ENCODE measurements around the gene AADACL4.
"Not testable (repeated sequence)": the region's sequence is repeated elsewhere in the genome, so short reads cannot be mapped to it uniquely, and the experiment has no call there.

Gene AADACL4

DNA sequence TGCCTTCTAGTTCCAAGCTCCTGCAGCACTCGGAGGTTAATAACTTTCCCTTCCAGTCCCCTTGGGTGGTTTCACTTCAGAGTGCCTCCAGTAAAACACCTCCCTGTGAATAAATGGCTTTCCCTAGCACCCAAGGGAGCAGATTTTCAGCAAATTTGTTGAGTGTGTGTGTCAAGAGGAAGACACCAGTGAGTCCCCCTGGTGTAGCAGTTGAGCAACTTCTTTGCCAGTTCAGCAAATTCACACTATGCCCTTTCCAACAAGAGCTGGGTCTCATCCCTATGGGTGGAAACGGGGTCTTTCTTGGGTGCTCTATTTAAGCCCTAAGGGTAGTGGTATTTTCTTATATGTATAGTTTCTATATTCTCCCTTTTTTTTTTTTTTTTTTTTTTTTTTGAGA, 806 bp upstream of the AADACL4 start:
- no peaks in the 10 kb centered on the region for H3K36me3 ChIP-seq (ENCODE audit: control insufficient read depth in 4 of 4, insufficient read depth in 4 of 4, low read length in 3 of 4)
- no peak overlapping the region for H3K4me3 ChIP-seq (ENCODE audit: control insufficient read depth in 1 of 7, extremely low read depth in 1 of 7, insufficient read depth in 4 of 7, low read depth in 2 of 7, low read length in 6 of 7)
- H3K27ac ChIP-seq (ENCODE audit: insufficient read depth in 1 of 2, low read depth in 1 of 2, low read length in 2 of 2, poor library complexity in 1 of 2, severe bottlenecking in 2 of 2) = no peak overlapping the region
- DNase-seq = no peak
- H3K27me3 ChIP-seq (replicated peaks in 2 of 5; ENCODE audit: control insufficient read depth in 4 of 5, insufficient read depth in 5 of 5, low read length in 4 of 5) = peaks cover 0 to 2% (median 0%) of the 10 kb centered on the region in 5 experiments
- POLR2A ChIA-PET = no interaction called here
- CTCF ChIA-PET = no interaction called here
- peaks cover 0 to 32% (median 15%) of the 10 kb centered on the region in 5 experiments for H3K9me3 ChIP-seq (ENCODE audit: control extremely low read depth in 1 of 5, control insufficient read depth in 4 of 5, insufficient read depth in 2 of 5, low read depth in 1 of 5, low read length in 4 of 5)
- WGBS (ENCODE audit: insufficient coverage) = 100% methylated on average over 1 of the region's 2 CpGs
- no peaks in the 10 kb centered on the region for H3K4me1 ChIP-seq (ENCODE audit: control extremely low read depth in 1 of 4, control insufficient read depth in 4 of 4, insufficient read depth in 4 of 4, low read length in 3 of 4)

DNA sequence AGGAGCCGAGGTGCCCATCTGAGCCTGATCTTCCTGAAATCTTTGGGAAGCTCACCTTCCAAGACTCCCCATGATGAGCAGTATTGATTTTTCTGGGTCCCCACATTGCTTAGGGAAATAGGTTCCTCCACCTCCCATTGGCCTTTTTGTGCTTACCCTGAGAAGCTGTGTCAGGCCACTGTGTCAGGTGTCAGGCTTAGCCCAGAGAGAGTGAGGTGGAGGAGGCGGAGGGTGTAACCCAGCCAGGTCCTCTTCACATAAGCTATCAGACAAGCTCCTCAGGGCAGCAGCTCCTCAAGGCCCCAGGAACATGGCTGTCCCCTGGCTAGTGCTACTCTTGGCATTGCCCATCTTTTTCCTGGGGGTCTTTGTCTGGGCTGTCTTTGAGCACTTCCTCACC, 352 bp downstream of the AADACL4 start:
- 73% methylated on average over 1 of the region's 2 CpGs for WGBS (ENCODE audit: insufficient coverage)
- Histone ChIP-seq H3K9me3 (ENCODE audit: control extremely low read depth in 1 of 5, control insufficient read depth in 4 of 5, insufficient read depth in 2 of 5, low read depth in 1 of 5, low read length in 4 of 5) (peaks cover 0 to 25% (median 12%) of the 10 kb centered on the region in 5 experiments), H3K27me3 (replicated peaks in 2 of 5; ENCODE audit: control insufficient read depth in 4 of 5, insufficient read depth in 5 of 5, low read length in 4 of 5) (peaks cover 0 to 4% (median 0%) of the 10 kb centered on the region in 5 experiments), H3K36me3 (ENCODE audit: control insufficient read depth in 4 of 4, insufficient read depth in 4 of 4, low read length in 3 of 4) (no peaks in the 10 kb centered on the region), H3K4me3 (ENCODE audit: control insufficient read depth in 1 of 7, extremely low read depth in 1 of 7, insufficient read depth in 4 of 7, low read depth in 2 of 7, low read length in 6 of 7) (no peak overlapping the region), H3K4me1 (ENCODE audit: control extremely low read depth in 1 of 4, control insufficient read depth in 4 of 4, insufficient read depth in 4 of 4, low read length in 3 of 4) (no peaks in the 10 kb centered on the region), H3K27ac (ENCODE audit: insufficient read depth in 1 of 2, low read depth in 1 of 2, low read length in 2 of 2, poor library complexity in 1 of 2, severe bottlenecking in 2 of 2) (no peak overlapping the region)
- ChIA-PET POLR2A (no interaction called here), CTCF (interaction anchor here (1.0 kb wide), 1 partner anchor 140 kb away, joined by 3 read pairs; no protein-coding TSS in a partner anchor)
- DNase-seq = no peak

DNA sequence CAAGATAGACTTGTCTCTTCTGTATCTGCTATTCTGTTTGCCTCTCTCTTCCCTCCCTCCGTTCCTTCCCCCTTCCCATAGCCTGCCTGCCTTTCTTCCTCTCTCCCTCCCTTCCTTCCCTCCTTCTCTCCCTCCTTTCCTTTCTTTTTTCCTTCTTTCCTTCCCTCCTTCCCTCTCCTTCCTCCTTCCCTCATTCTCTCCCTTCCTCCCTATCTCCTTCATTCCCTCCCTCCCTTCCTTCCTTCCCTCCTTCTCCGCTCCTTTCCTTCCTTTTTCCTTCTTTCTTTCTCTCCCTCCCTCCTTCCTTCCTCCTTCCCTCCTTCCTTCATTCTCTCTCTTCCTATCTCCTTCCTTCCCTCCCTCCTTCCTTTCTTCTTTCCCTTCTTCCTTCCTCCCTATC, 944 bp downstream of the AADACL4 start:
- H3K27me3 ChIP-seq (replicated peaks in 2 of 5; ENCODE audit: control insufficient read depth in 4 of 5, insufficient read depth in 5 of 5, low read length in 4 of 5) = peaks cover 0 to 4% (median 0%) of the 10 kb centered on the region in 5 experiments
- no peaks in the 10 kb centered on the region for H3K4me1 ChIP-seq (ENCODE audit: control extremely low read depth in 1 of 4, control insufficient read depth in 4 of 4, insufficient read depth in 4 of 4, low read length in 3 of 4)
- no peak for DNase-seq
- no peaks in the 10 kb centered on the region for H3K36me3 ChIP-seq (ENCODE audit: control insufficient read depth in 4 of 4, insufficient read depth in 4 of 4, low read length in 3 of 4)
- ChIA-PET CTCF (no interaction called here), POLR2A (no interaction called here)
- H3K9me3 ChIP-seq (ENCODE audit: control extremely low read depth in 1 of 5, control insufficient read depth in 4 of 5, insufficient read depth in 2 of 5, low read depth in 1 of 5, low read length in 4 of 5) = peaks cover 0 to 19% (median 8%) of the 10 kb centered on the region in 5 experiments
- H3K4me3 ChIP-seq (ENCODE audit: control insufficient read depth in 1 of 7, extremely low read depth in 1 of 7, insufficient read depth in 4 of 7, low read depth in 2 of 7, low read length in 6 of 7) = no peak overlapping the region
- WGBS (ENCODE audit: insufficient coverage) = 87% methylated on average over 2 of the region's 2 CpGs
- H3K27ac ChIP-seq (ENCODE audit: insufficient read depth in 1 of 2, low read depth in 1 of 2, low read length in 2 of 2, poor library complexity in 1 of 2, severe bottlenecking in 2 of 2) = no peak overlapping the region

DNA sequence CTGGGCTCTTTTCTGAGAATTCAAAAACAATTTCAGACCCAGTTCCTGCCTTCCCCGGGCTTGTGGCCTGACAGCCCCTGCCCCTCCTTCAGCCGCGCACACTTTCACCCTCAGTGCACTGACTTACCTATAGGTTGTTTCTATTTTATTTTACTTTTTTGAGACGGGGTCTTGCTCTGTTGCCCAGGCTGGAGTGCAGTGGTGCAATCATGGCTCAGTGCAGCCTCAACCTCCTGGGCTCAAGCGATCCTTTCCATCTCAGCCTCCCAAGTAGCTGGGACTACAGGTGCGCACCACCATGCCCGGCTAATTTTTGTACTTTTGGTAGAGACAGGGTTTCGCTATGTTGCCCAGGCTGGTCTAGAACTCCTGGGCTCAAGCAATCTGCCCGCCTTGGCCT, 1.5 kb downstream of the AADACL4 start:
- DNase-seq; POLR2A ChIA-PET; H3K27me3 ChIP-seq (replicated peaks in 2 of 5; ENCODE audit: control insufficient read depth in 4 of 5, insufficient read depth in 5 of 5, low read length in 4 of 5); H3K4me1 ChIP-seq (ENCODE audit: control extremely low read depth in 1 of 4, control insufficient read depth in 4 of 4, insufficient read depth in 4 of 4, low read length in 3 of 4); H3K36me3 ChIP-seq (ENCODE audit: control insufficient read depth in 4 of 4, insufficient read depth in 4 of 4, low read length in 3 of 4); H3K27ac ChIP-seq (ENCODE audit: insufficient read depth in 1 of 2, low read depth in 1 of 2, low read length in 2 of 2, poor library complexity in 1 of 2, severe bottlenecking in 2 of 2); H3K4me3 ChIP-seq (ENCODE audit: control insufficient read depth in 1 of 7, extremely low read depth in 1 of 7, insufficient read depth in 4 of 7, low read depth in 2 of 7, low read length in 6 of 7): not testable (repeated sequence)
- CTCF ChIA-PET = interaction anchor here (1.1 kb wide), 1 partner anchor 13 kb away, joined by 5 read pairs; no protein-coding TSS in a partner anchor
- 94% methylated on average over 7 of the region's 9 CpGs for WGBS (ENCODE audit: insufficient coverage)
- H3K9me3 ChIP-seq (ENCODE audit: control extremely low read depth in 1 of 5, control insufficient read depth in 4 of 5, insufficient read depth in 2 of 5, low read depth in 1 of 5, low read length in 4 of 5) = peaks cover 0 to 14% (median 4%) of the 10 kb centered on the region in 5 experiments

DNA sequence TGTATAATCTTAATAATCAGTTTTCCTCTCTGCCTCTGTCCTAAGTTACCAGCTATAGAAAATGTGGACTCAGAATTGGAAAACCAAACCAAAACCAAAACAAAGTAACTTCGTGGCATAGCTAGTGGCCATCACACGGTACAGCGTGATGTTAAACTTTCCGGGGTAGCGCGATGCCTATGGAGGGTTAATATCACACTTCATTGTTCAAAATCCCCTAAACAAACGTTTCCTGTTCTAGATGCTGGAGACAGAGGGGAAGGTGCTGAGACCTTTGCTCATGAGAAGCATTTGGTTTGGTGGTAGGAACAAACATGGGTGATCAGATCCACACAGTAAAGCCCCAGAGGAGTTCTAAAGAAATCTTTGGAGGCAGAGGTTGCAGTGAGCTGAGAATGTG, 4.9 kb downstream of the AADACL4 start:
- no peaks in the 10 kb centered on the region for H3K4me1 ChIP-seq (ENCODE audit: control extremely low read depth in 1 of 4, control insufficient read depth in 4 of 4, insufficient read depth in 4 of 4, low read length in 3 of 4)
- H3K36me3 ChIP-seq (ENCODE audit: control insufficient read depth in 4 of 4, insufficient read depth in 4 of 4, low read length in 3 of 4) = no peaks in the 10 kb centered on the region
- no peaks in the 10 kb centered on the region for H3K9me3 ChIP-seq (ENCODE audit: control extremely low read depth in 1 of 5, control insufficient read depth in 4 of 5, insufficient read depth in 2 of 5, low read depth in 1 of 5, low read length in 4 of 5)
- POLR2A ChIA-PET = no interaction called here
- H3K27ac ChIP-seq (ENCODE audit: insufficient read depth in 1 of 2, low read depth in 1 of 2, low read length in 2 of 2, poor library complexity in 1 of 2, severe bottlenecking in 2 of 2) = no peak overlapping the region
- H3K4me3 ChIP-seq (ENCODE audit: control insufficient read depth in 1 of 7, extremely low read depth in 1 of 7, insufficient read depth in 4 of 7, low read depth in 2 of 7, low read length in 6 of 7) = no peak overlapping the region
- 60% methylated on average over 2 of the region's 7 CpGs for WGBS (ENCODE audit: insufficient coverage)
- DNase-seq = no peak
- H3K27me3 ChIP-seq (replicated peaks in 2 of 5; ENCODE audit: control insufficient read depth in 4 of 5, insufficient read depth in 5 of 5, low read length in 4 of 5) = peaks cover 0 to 7% (median 0%) of the 10 kb centered on the region in 5 experiments
- CTCF ChIA-PET = interaction anchor here (1.5 to 3.3 kb wide), 2 partner anchors 10 to 334 kb away, joined by 5 to 21 read pairs; no protein-coding TSS in a partner anchor

DNA sequence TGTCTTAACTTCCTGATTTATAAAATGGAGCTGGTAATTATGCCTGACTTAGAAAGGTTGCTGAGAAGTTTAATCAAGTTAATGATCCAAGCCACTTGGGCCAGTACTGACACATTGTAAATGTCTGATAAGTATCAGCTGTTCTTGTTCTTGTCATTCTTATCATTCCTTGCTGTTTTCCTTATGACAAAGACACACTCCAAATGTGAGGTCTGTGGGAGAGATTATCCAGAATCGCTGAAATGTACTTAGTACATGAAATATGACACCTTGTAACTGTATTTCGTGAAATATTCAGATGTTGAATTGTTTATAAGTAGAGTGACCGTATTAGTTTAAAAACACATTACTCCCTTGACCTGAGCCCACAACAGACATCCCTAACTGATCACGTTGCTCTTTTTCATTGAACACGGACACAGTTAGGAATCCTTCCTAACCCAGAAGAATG, 6.1 kb downstream of the AADACL4 start:
- no peaks in the 10 kb centered on the region for H3K9me3 ChIP-seq (ENCODE audit: control extremely low read depth in 1 of 5, control insufficient read depth in 4 of 5, insufficient read depth in 2 of 5, low read depth in 1 of 5, low read length in 4 of 5)

DNA sequence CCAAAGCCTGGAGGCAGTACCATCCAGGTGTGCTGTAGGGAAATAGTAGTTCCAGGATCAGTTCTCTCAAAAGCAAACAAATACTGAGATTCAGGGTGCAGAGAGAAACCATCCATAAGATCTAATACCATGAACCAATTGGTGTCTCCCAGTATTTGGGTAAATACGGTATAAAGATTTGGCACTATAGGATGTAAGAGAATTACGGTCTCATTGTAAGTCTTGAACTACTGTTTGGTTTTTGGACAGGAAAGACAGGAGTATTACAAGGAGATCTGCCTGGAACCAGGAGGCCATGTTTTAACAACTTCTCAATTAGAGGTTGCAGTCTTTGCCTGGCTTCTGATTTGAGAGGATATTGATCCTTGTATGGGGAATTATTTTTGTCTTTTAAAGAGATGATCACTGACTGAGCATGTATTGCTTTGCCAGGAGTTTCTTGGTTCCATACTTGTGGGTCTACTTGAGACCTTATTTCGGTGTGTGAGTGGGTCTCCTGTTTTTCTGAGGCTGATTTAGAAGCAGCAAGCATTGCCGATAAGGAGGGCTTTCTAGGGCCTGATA, 10.2 kb downstream of the AADACL4 start:
- CTCF ChIA-PET = no interaction called here
- no peaks in the 10 kb centered on the region for H3K9me3 ChIP-seq (ENCODE audit: control extremely low read depth in 1 of 5, control insufficient read depth in 4 of 5, insufficient read depth in 2 of 5, low read depth in 1 of 5, low read length in 4 of 5)
- DNase-seq = no peak
- no peak overlapping the region for H3K27ac ChIP-seq (ENCODE audit: insufficient read depth in 1 of 2, low read depth in 1 of 2, low read length in 2 of 2, poor library complexity in 1 of 2, severe bottlenecking in 2 of 2)
- no peak overlapping the region for H3K4me3 ChIP-seq (ENCODE audit: control insufficient read depth in 1 of 7, extremely low read depth in 1 of 7, insufficient read depth in 4 of 7, low read depth in 2 of 7, low read length in 6 of 7)
- POLR2A ChIA-PET = no interaction called here
- peaks cover 0 to 7% (median 0%) of the 10 kb centered on the region in 5 experiments for H3K27me3 ChIP-seq (replicated peaks in 2 of 5; ENCODE audit: control insufficient read depth in 4 of 5, insufficient read depth in 5 of 5, low read length in 4 of 5)
- no peaks in the 10 kb centered on the region for H3K4me1 ChIP-seq (ENCODE audit: control extremely low read depth in 1 of 4, control insufficient read depth in 4 of 4, insufficient read depth in 4 of 4, low read length in 3 of 4)
- 85% methylated on average over 2 of the region's 4 CpGs for WGBS (ENCODE audit: insufficient coverage)
- H3K36me3 ChIP-seq (ENCODE audit: control insufficient read depth in 4 of 4, insufficient read depth in 4 of 4, low read length in 3 of 4) = no peaks in the 10 kb centered on the region

More for the DNA sequence above, 6.1 kb downstream of the AADACL4 start:
- H3K27me3 ChIP-seq (replicated peaks in 2 of 5; ENCODE audit: control insufficient read depth in 4 of 5, insufficient read depth in 5 of 5, low read length in 4 of 5) = peaks cover 0 to 5% (median 0%) of the 10 kb centered on the region in 5 experiments
- WGBS (ENCODE audit: insufficient coverage) = no CpG with 5 or more reads among the region's 5 CpGs
- no peaks in the 10 kb centered on the region for H3K4me1 ChIP-seq (ENCODE audit: control extremely low read depth in 1 of 4, control insufficient read depth in 4 of 4, insufficient read depth in 4 of 4, low read length in 3 of 4)
- ChIA-PET CTCF (interaction anchor here (3.3 kb wide), 1 partner anchor 9 kb away, joined by 21 read pairs; no protein-coding TSS in a partner anchor), POLR2A (no interaction called here)
- H3K4me3 ChIP-seq (ENCODE audit: control insufficient read depth in 1 of 7, extremely low read depth in 1 of 7, insufficient read depth in 4 of 7, low read depth in 2 of 7, low read length in 6 of 7) = no peak overlapping the region
- no peak overlapping the region for H3K27ac ChIP-seq (ENCODE audit: insufficient read depth in 1 of 2, low read depth in 1 of 2, low read length in 2 of 2, poor library complexity in 1 of 2, severe bottlenecking in 2 of 2)
- DNase-seq = no peak
- H3K36me3 ChIP-seq (ENCODE audit: control insufficient read depth in 4 of 4, insufficient read depth in 4 of 4, low read length in 3 of 4) = no peaks in the 10 kb centered on the region
